ENCODE results near the gene GRIK5.
"Not testable (repeated sequence)": the region's sequence is repeated elsewhere in the genome, so short reads cannot be mapped to it uniquely, and the experiment has no call there.

The GRIK5 gene

DNA sequence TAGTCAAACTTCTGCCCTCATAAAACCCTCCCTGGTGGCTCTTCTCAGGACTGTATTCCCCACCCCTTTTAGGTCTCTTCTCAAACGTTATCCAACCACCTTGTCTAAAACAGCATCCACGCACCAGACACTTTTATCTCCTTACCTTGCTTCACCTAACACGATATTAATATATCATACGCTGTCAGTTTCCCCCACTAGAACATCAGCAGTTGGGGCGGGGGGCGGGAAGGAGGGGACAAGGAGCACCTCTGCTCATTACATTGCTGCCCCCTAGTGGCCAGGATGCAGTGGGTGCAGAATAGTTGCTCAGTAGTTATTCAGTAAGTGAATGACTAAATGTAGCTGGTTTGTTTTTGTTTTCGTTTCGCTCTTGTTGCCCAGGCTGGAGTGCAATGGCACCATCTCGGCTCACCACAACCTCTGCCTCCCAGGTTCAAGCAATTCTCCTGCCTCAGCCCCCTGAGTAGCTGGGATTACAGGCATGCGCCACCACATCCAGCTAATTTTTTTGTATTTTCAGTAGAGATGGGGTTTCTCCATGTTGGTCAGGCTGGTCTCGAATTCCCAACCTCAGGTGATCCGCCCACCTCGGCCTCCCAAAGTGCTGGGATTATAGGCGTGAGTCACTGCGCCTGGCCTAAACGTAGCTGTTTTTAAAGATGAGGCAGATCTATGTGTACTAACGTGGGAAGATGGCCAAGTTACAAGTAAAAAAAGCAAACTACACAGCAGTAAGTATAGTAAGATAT is 35.2 kb downstream of the GRIK5 start:
- H3K4me3 ChIP-seq (ENCODE audit: low read length); H3K9me3 ChIP-seq (ENCODE audit: control insufficient read depth, insufficient read depth, low read length); H3K27me3 ChIP-seq (ENCODE audit: control insufficient read depth, low read length); H3K9me2 ChIP-seq (replicated peaks; ENCODE audit: control insufficient read depth, low read length); H3K4me1 ChIP-seq (ENCODE audit: control insufficient read depth, low read length); H4K20me1 ChIP-seq (ENCODE audit: control insufficient read depth, insufficient read depth, low read depth, low read length); H3F3A ChIP-seq (ENCODE audit: control insufficient read depth, insufficient read depth); H3K79me2 ChIP-seq (ENCODE audit: control insufficient read depth, low read length); H3K27ac ChIP-seq (ENCODE audit: low read depth, low read length); H3K36me3 ChIP-seq (ENCODE audit: control insufficient read depth, low read length): not testable (repeated sequence)
- TF ChIP-seq, protein P1, sequence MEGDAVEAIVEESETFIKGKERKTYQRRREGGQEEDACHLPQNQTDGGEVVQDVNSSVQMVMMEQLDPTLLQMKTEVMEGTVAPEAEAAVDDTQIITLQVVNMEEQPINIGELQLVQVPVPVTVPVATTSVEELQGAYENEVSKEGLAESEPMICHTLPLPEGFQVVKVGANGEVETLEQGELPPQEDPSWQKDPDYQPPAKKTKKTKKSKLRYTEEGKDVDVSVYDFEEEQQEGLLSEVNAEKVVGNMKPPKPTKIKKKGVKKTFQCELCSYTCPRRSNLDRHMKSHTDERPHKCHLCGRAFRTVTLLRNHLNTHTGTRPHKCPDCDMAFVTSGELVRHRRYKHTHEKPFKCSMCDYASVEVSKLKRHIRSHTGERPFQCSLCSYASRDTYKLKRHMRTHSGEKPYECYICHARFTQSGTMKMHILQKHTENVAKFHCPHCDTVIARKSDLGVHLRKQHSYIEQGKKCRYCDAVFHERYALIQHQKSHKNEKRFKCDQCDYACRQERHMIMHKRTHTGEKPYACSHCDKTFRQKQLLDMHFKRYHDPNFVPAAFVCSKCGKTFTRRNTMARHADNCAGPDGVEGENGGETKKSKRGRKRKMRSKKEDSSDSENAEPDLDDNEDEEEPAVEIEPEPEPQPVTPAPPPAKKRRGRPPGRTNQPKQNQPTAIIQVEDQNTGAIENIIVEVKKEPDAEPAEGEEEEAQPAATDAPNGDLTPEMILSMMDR (IDR thresholded peaks at IDR 0.05; ENCODE audit: low read depth, low read length, poor library complexity, severe bottlenecking) = peak; percentile 93
- peak overlapping the region; percentile 51 for H3K4me2 ChIP-seq (ENCODE audit: low read length)

- no peak for TF ChIP-seq EZH2phosphoT487 (IDR thresholded peaks at IDR 0.05; ENCODE audit: borderline replicate concordance, low read length)
- TF ChIP-seq, protein P1 (IDR thresholded peaks at IDR 0.05; ENCODE audit: low read depth, low read length, poor library complexity, severe bottlenecking) = no peak
- Histone ChIP-seq H3K36me3 (ENCODE audit: control insufficient read depth, low read length) (no peaks in the 10 kb centered on the region), H3K9me3 (ENCODE audit: control insufficient read depth, insufficient read depth, low read length) (no peaks in the 10 kb centered on the region), H4K20me1 (ENCODE audit: control insufficient read depth, insufficient read depth, low read depth, low read length) (no peaks in the 10 kb centered on the region), H3K9me2 (replicated peaks; ENCODE audit: control insufficient read depth, low read length) (no peaks in the 10 kb centered on the region), H3K4me2 (ENCODE audit: low read length) (no peak overlapping the region), H3F3A (ENCODE audit: control insufficient read depth, insufficient read depth) (no peaks in the 10 kb centered on the region), H3K27me3 (ENCODE audit: control insufficient read depth, low read length) (peaks cover 11% of the 10 kb centered on the region; the same call in 1 of the 2 replicates), H3K27ac (ENCODE audit: low read depth, low read length) (no peak overlapping the region), H3K4me1 (ENCODE audit: control insufficient read depth, low read length) (peaks cover 8% of the 10 kb centered on the region), H3K79me2 (ENCODE audit: control insufficient read depth, low read length) (no peaks in the 10 kb centered on the region), H3K4me3 (ENCODE audit: low read length) (no peak overlapping the region)
These were observed 36.6 kb downstream of the GRIK5 start for GRCh38 chr19:42033413-42033812.

- Histone ChIP-seq H3K36me3 (ENCODE audit: control insufficient read depth, low read length) (no peaks in the 10 kb centered on the region), H3K27me3 (ENCODE audit: control insufficient read depth, low read length) (peaks cover 11% of the 10 kb centered on the region; the same call in 1 of the 2 replicates), H3K9me2 (replicated peaks; ENCODE audit: control insufficient read depth, low read length) (no peaks in the 10 kb centered on the region), H3K4me1 (ENCODE audit: control insufficient read depth, low read length) (peaks cover 8% of the 10 kb centered on the region), H3K4me2 (ENCODE audit: low read length) (no peak overlapping the region), H4K20me1 (ENCODE audit: control insufficient read depth, insufficient read depth, low read depth, low read length) (no peaks in the 10 kb centered on the region), H3K79me2 (ENCODE audit: control insufficient read depth, low read length) (no peaks in the 10 kb centered on the region), H3K27ac (ENCODE audit: low read depth, low read length) (no peak overlapping the region), H3F3A (ENCODE audit: control insufficient read depth, insufficient read depth) (no peaks in the 10 kb centered on the region), H3K9me3 (ENCODE audit: control insufficient read depth, insufficient read depth, low read length) (no peaks in the 10 kb centered on the region), H3K4me3 (ENCODE audit: low read length) (no peak overlapping the region)
- no peak for TF ChIP-seq EZH2phosphoT487 (IDR thresholded peaks at IDR 0.05; ENCODE audit: borderline replicate concordance, low read length)
- TF ChIP-seq, protein P1 (IDR thresholded peaks at IDR 0.05; ENCODE audit: low read depth, low read length, poor library complexity, severe bottlenecking) = no peak
These were observed 37.6 kb downstream of the GRIK5 start for GRCh38 chr19:42032431-42032830.

Data from DOHH2 (cell line).